Brain microvascular endothelial cell (primary cell): ENCODE measurements around the gene SH3RF3.

Experiments used
- DNase-seq: peaks from one replicate; pipeline ENCODE4 v3.0.0-alpha.2; 2020
- H3K27ac ChIP-seq: fragments of 250-450 bp; sonication (Bioruptor Pico); 2 replicates; pipeline ENCODE4 v1.5.1; 2020; ENCODE audit warnings: mild to moderate bottlenecking, moderate library complexity
- H3K27me3 ChIP-seq: fragments of 250-450 bp; sonication (Bioruptor Pico); replicated peaks from 2 replicates; pipeline ENCODE4 v1.5.1; 2020; ENCODE audit warnings: mild to moderate bottlenecking
- H3K36me3 ChIP-seq: fragments of 250-450 bp; sonication (Bioruptor Pico); replicated peaks from 2 replicates; pipeline ENCODE4 v1.5.1; 2020; ENCODE audit warnings: mild to moderate bottlenecking
- H3K4me3 ChIP-seq: 2 replicates; pipeline ENCODE4 v1.5.1; 2011; ENCODE audit warnings: low read depth, mild to moderate bottlenecking, control low read depth, low read length, moderate library complexity
- CTCF ChIP-seq: IDR thresholded peaks from 2 replicates; pipeline ENCODE4 v1.5.1; 2011; ENCODE audit warnings: low read depth, mild to moderate bottlenecking, moderate library complexity, low read length, control low read depth, inconsistent platforms; ENCODE audit errors: missing control alignments
- in situ Hi-C: cut with HindIII; loops from 2 replicates; pipeline ENCODE4 v1.10.0; 2017; ENCODE audit warnings: low sequenced_read_pairs, low pct_ligation_motif_present

Gene SH3RF3

DNA sequence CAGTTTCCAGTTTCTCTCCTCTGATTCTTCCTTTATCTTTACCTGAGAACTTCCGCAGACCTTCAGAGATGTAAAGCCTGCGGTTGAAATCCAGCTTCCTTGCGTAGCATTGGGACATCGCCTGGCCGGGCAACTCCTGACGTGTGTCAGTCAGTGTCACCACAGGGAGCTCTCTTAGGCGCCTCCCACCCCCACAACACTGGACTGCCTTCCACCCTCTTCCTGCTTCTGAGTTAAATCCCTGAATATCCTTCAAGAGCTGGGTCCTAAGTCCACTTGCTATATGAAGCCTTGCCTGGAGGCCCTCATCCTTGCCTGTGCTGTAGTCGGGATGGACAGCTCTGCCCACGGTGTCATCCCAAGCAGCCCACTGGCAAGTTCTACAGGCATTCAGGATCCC is 305.3 kb downstream of the SH3RF3 start:
- Histone ChIP-seq H3K36me3 (no peaks in the 10 kb centered on the region), H3K27me3 (no peaks in the 10 kb centered on the region), H3K27ac (no peak overlapping the region), H3K4me3 (no peak overlapping the region)
- TF ChIP-seq CTCF, result no peak
- DNase-seq, result no peak
- in situ Hi-C loops, result no loop called here

- no peak for TF ChIP-seq CTCF
- no peak overlapping the region for H3K27ac ChIP-seq
- H3K36me3 ChIP-seq, result no peaks in the 10 kb centered on the region
- no peak overlapping the region for H3K4me3 ChIP-seq
- in situ Hi-C loops, result no loop called here
- H3K27me3 ChIP-seq, result no peaks in the 10 kb centered on the region
- DNase-seq, result no peak
Measured at GRCh38 chr2:109435066-109435690, 306.2 kb downstream of the SH3RF3 start.

GRCh38 chr2:109435901-109436598 is 307.0 kb downstream of the SH3RF3 start:
- no peak overlapping the region for H3K4me3 ChIP-seq
- TF ChIP-seq CTCF, result no peak
- DNase-seq, result peak; percentile 48
- H3K27me3 ChIP-seq, result no peaks in the 10 kb centered on the region
- no peak overlapping the region for H3K27ac ChIP-seq
- H3K36me3 ChIP-seq, result no peaks in the 10 kb centered on the region
- in situ Hi-C loops, result no loop called here

DNA sequence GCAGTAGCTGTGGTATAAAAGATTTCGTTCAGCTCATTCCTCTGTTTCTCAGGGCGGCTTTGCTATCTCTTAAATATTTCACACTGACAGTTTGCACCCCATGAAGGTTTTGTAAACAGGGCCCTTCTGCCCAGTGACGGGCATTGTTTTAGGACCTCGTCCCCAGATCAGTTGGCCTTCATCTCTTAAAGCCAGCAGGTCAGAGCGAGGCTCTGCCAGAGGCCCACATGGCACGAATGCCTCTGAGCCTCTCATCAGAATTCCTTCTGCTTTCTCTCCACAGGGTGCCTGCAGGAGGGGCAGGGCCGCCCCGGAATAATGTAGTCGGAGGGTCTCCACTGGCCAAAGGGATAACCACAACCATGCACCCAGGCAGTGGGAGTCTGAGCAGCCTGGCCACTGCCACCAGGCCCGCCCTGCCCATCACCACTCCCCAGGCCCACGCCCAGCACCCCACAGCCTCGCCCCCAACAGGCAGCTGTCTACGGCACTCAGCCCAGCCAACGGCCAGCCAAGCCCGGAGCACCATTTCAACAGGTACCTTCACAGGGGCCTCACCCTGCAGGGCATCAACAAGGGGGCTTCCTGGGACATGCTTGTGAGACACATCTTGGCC is 307.7 kb downstream of the SH3RF3 start:
- Histone ChIP-seq H3K27ac (no peak overlapping the region), H3K36me3 (no peaks in the 10 kb centered on the region), H3K4me3 (no peak overlapping the region), H3K27me3 (no peaks in the 10 kb centered on the region)
- TF ChIP-seq CTCF, result no peak
- DNase-seq, result no peak
- in situ Hi-C loops, result no loop called here

- DNase-seq, result no peak
- no peaks in the 10 kb centered on the region for H3K36me3 ChIP-seq
- no peak overlapping the region for H3K27ac ChIP-seq
- H3K27me3 ChIP-seq, result no peaks in the 10 kb centered on the region
- no peak overlapping the region for H3K4me3 ChIP-seq
- no peak for TF ChIP-seq CTCF
- in situ Hi-C loops, result no loop called here
Measured at GRCh38 chr2:109437325-109438090, 308.5 kb downstream of the SH3RF3 start.
